Measurements from ENCODE around the gene SEC22C.

DNA sequence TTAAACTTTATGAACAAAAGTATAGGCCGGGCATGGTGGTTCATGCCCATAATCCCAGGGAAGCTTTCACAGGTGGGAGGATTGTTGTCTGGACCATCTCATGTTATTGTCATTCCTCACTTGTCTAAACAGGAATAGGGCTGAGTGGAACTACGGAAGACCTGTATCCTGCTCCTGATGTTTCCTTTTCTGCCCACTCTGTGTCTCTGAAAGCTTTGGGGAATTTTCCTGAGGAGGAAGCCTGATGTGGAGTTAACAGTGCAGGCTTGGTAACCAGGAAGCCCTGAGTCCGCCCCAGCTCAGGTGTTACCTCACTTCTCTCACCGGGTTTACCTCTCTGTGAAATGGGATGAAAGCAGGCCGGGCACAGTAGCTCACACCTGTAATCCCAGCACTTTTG, 6.9 kb upstream of the SEC22C start:
- TF ChIP-seq, protein P1, sequence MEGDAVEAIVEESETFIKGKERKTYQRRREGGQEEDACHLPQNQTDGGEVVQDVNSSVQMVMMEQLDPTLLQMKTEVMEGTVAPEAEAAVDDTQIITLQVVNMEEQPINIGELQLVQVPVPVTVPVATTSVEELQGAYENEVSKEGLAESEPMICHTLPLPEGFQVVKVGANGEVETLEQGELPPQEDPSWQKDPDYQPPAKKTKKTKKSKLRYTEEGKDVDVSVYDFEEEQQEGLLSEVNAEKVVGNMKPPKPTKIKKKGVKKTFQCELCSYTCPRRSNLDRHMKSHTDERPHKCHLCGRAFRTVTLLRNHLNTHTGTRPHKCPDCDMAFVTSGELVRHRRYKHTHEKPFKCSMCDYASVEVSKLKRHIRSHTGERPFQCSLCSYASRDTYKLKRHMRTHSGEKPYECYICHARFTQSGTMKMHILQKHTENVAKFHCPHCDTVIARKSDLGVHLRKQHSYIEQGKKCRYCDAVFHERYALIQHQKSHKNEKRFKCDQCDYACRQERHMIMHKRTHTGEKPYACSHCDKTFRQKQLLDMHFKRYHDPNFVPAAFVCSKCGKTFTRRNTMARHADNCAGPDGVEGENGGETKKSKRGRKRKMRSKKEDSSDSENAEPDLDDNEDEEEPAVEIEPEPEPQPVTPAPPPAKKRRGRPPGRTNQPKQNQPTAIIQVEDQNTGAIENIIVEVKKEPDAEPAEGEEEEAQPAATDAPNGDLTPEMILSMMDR (conservative IDR thresholded peaks at IDR 0.05 in 1 of 2, IDR thresholded peaks at IDR 0.05 in 1 of 2; ENCODE audit: low read depth in 1 of 2, low read length in 2 of 2) = no peak
- TF ChIP-seq EZH2 (IDR thresholded peaks at IDR 0.05; ENCODE audit: low read length, missing control alignments) = no peak
